Gastroesophageal sphincter (tissue), 4 donors: ENCODE results near the gene KDM5C. TPM values are rescaled to one million over a fixed set of nuclear protein-coding genes. Genes with fewer than 3 reads are reported as not detected.

Source experiments
- ATAC-seq: fragments of 150-250 bp; one replicate; pipeline ENCODE4 v1.9.1; 2016; ENCODE audit warnings: mild to moderate bottlenecking, moderate library complexity
- H3K27ac ChIP-seq, 4 donors: fragments of 200-600 bp; sonication (generic) in 3 of 4; 1 replicate in 3 of 4; 2 replicates in 1 of 4; pipeline ENCODE4 v1.5.1; 2016 to 2019
- H3K27me3 ChIP-seq: fragments of 200-600 bp; sonication (generic); one replicate; pipeline ENCODE4 v1.5.1; 2019
- H3K36me3 ChIP-seq, 2 donors: fragments of 200-600 bp; sonication (generic); one replicate each; pipeline ENCODE4 v1.5.1; 2019; ENCODE audit warnings: control low read depth in 1 of 2
- H3K4me1 ChIP-seq, 3 donors: fragments of 200-600 bp; sonication (generic); 1 replicate in 2 of 3; 2 replicates in 1 of 3; pipeline ENCODE4 v1.5.1; 2016 to 2019; ENCODE audit warnings: control low read depth in 2 of 3
- H3K4me3 ChIP-seq, 2 donors: fragments of 200-600 bp; sonication (generic); one replicate each; pipeline ENCODE4 v1.5.1; 2019; ENCODE audit warnings: mild to moderate bottlenecking in 1 of 2, moderate library complexity in 1 of 2
- H3K9me3 ChIP-seq, 3 donors: fragments of 200-600 bp; sonication (generic); one replicate each; pipeline ENCODE4 v1.5.1; 2017 to 2019; ENCODE audit warnings: control low read depth in 2 of 3
- CTCF ChIP-seq, 4 experiments: fragments of 200-600 bp in 2 of 4; fragments of 450-650 bp in 2 of 4; sonication (generic) in 1 of 4; IDR thresholded peaks; one replicate each; pipeline ENCODE4 v1.5.1; 2017 to 2019; ENCODE audit warnings: antibody characterized with exemption in 4 of 4, mild to moderate bottlenecking in 2 of 4, moderate library complexity in 2 of 4
- EP300 ChIP-seq: sonication (generic); formaldehyde crosslinking; IDR thresholded peaks from one replicate; pipeline ENCODE4 v1.6.1; 2017; ENCODE audit warnings: antibody characterized with exemption, mild to moderate bottlenecking
- POLR2A ChIP-seq, 2 donors: fragments of 450-650 bp; IDR thresholded peaks; one replicate each; pipeline ENCODE4 v1.6.1; 2017; ENCODE audit warnings: antibody characterized with exemption in 2 of 2, mild to moderate bottlenecking in 2 of 2, moderate library complexity in 1 of 2
- POLR2AphosphoS5 ChIP-seq: sonication (generic); formaldehyde crosslinking; IDR thresholded peaks from one replicate; pipeline ENCODE4 v1.6.1; 2017; ENCODE audit warnings: antibody characterized with exemption
- WGBS, 2 donors: methylation state at CpG; one replicate each; pipeline ENCODE4 v1.1.5; 2018; ENCODE audit warnings: low coverage in 1 of 2; 5-methylcytosine and 5-hydroxymethylcytosine counted together
- small RNA-seq, 4 donors: library from RNA; depleted of rRNA; stranded (forward); fragments of <200 nt; gene quantifications; one replicate each; pipeline ENCODE3, GENCODE V24; 2016
- total RNA-seq, 4 donors: library from RNA; depleted of rRNA; stranded (reverse); fragments of >200 nt; gene quantifications; one replicate each; pipeline ENCODE4 v1.1.0, GENCODE V29; 2016

The KDM5C gene
- total RNA-seq, 4 donors from 2014 or later: 60.2 to 120 (median 79.7) TPM

- ATAC-seq: no peak
- WGBS, 2 donors: 83 to 100% methylated on average over 1 of the region's 1 CpG
- no peaks in the 10 kb centered on the region for H3K36me3 ChIP-seq
- TF ChIP-seq EP300 (no peak), CTCF (IDR thresholded peaks at IDR 0.05) (no peak), POLR2AphosphoS5 (no peak), POLR2A (IDR thresholded peaks at IDR 0.05) (no peak)
- H3K9me3 ChIP-seq: no peaks in the 10 kb centered on the region
- no peaks in the 10 kb centered on the region for H3K27me3 ChIP-seq
- H3K4me3 ChIP-seq: no peak overlapping the region
- H3K27ac ChIP-seq: no peak overlapping the region
- H3K4me1 ChIP-seq: no peaks in the 10 kb centered on the region
Observed at GRCh38 chrX:53153581-53153980, 71.4 kb downstream of the KDM5C start.

Small RNAs within 50 kb of the gene (small RNA-seq; reads per million reads assigned to genes)
- gene AL139396.1 (0 reads per million in 4 donors), gene MIR6894 (0 to 0.99 (median 0.13) reads per million in 4 donors), gene MIR6895 (0 to 0.45 (median 0) reads per million in 4 donors)

Other genes with a start within 250 kb of the KDM5C start
- gene GPR173, start 176.4 kb downstream of the KDM5C start, total RNA-seq: 1 to 10 TPM in 2 of 4 donors, under 1 TPM in 2; 0.67 to 2.5 (median 0.99) TPM
- 100 to 1,000 TPM in 1 of 4 donors, 10 to 100 TPM in 3; 40.5 to 156 (median 89.8) TPM for gene TSPYL2, start 142.8 kb downstream of the KDM5C start, total RNA-seq
- gene KANTR, start 131.1 kb downstream of the KDM5C start, total RNA-seq: 10 to 100 TPM in 3 of 4 donors, 1 to 10 TPM in 1; 7.7 to 36.6 (median 13.7) TPM
- 10 to 100 TPM; 10.1 to 25.7 (median 16.8) TPM for gene IQSEC2, start 56.4 kb upstream of the KDM5C start, total RNA-seq
- gene SMC1A, start 197.4 kb upstream of the KDM5C start, total RNA-seq: 10 to 100 TPM; 28.4 to 56.0 (median 33.2) TPM
- under 1 TPM in 2 of 4 donors, not detected in 2; 0.35 to 0.85 TPM for gene RIBC1, start 197.7 kb upstream of the KDM5C start, total RNA-seq
- 100 to 1,000 TPM in 3 of 4 donors, 10 to 100 TPM in 1; 75.6 to 114 (median 106) TPM for gene HSD17B10, start 209.2 kb upstream of the KDM5C start, total RNA-seq